ENCODE data around the gene DLG1. TPM values are rescaled to one million over a fixed set of nuclear protein-coding genes. Genes with fewer than 3 reads are reported as not detected.

DLG1 gene
- polyA plus RNA-seq, 3 donors = 76.8 to 88.8 (median 86.3) TPM

GRCh38 chr3:196998966-196999760 is 299.2 kb downstream of the DLG1 start:
- no peak for DNase-seq

- DNase-seq = no peak
Observed at GRCh38 chr3:196997311-196997710, 301.1 kb downstream of the DLG1 start.

- DNase-seq = no peak
Observed at GRCh38 chr3:196996454-196997265, 301.8 kb downstream of the DLG1 start.

GRCh38 chr3:196995646-196996355 is 302.6 kb downstream of the DLG1 start:
- DNase-seq = no peak

DNA sequence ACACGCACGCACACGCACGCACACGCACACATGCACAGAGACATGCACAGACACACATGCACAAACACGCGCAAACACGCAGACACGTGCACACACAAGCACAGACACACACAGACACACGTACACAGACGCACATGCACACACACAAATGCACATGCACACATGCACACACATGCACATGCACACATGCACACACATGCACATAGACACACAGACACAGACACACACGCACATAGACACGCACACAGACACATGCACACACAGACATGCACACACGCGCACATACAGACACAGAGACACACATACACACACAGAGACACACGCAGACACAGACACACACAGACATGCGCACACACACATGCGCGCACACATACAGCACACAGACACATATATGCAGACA is 303.4 kb downstream of the DLG1 start:
- no peak for DNase-seq

GRCh38 chr3:196994056-196994455 is 304.4 kb downstream of the DLG1 start:
- no peak for DNase-seq
